Right lung (tissue), 5 donors: ENCODE results near the gene HPCAL1. TPM values are rescaled to one million over a fixed set of nuclear protein-coding genes. Genes with fewer than 3 reads are reported as not detected.

Source experiments
- DNase-seq, 2 donors: peaks; one replicate each; pipeline ENCODE4 v3.0.0-alpha.2; 2013
- polyA plus RNA-seq, 5 donors: library from polyadenylated mRNA; unstranded; fragments of 120-200 nt; gene quantifications; one replicate each; pipeline versions ENCODE4 v1.2.1 to v1.2.3, GENCODE V29; 2013; ENCODE audit warnings: inconsistent platforms in 1 of 5, low replicate concordance in 1 of 5; ENCODE audit not compliant: insufficient read length in 5 of 5, insufficient read depth in 1 of 5

HPCAL1 gene
- polyA plus RNA-seq, 5 donors, result 48.4 to 95.0 (median 72.2) TPM

GRCh38 chr2:10320933-10321332, 18.2 kb downstream of the HPCAL1 start:
- DNase-seq, result no peak

GRCh38 chr2:10321622-10322021, 18.9 kb downstream of the HPCAL1 start:
- DNase-seq, result no peak

- DNase-seq, result no peak
Observed at GRCh38 chr2:10322481-10322880, 19.8 kb downstream of the HPCAL1 start.

- no peak for DNase-seq
Observed at GRCh38 chr2:10322973-10323372, 20.3 kb downstream of the HPCAL1 start.

GRCh38 chr2:10323535-10323934, 20.8 kb downstream of the HPCAL1 start:
- DNase-seq, result no peak

GRCh38 chr2:10324095-10324832, 21.6 kb downstream of the HPCAL1 start:
- no peak for DNase-seq

- DNase-seq, result no peak
Observed at GRCh38 chr2:10325278-10326145, 22.8 kb downstream of the HPCAL1 start.

GRCh38 chr2:10326151-10326616, 23.5 kb downstream of the HPCAL1 start:
- no peak for DNase-seq

- no peak for DNase-seq
Observed at GRCh38 chr2:10326707-10327594, 24.2 kb downstream of the HPCAL1 start.

- DNase-seq, result no peak
Observed at GRCh38 chr2:10327896-10328669, 25.4 kb downstream of the HPCAL1 start.

- DNase-seq, result no peak
Observed at GRCh38 chr2:10328670-10329579, 26.2 kb downstream of the HPCAL1 start.

- DNase-seq, result no peak
Observed at GRCh38 chr2:10329580-10329879, 26.8 kb downstream of the HPCAL1 start.

GRCh38 chr2:10329880-10330699, 27.4 kb downstream of the HPCAL1 start:
- DNase-seq, result no peak

- DNase-seq, result no peak
Observed at GRCh38 chr2:10330700-10331026, 28.0 kb downstream of the HPCAL1 start.

GRCh38 chr2:10331027-10331701, 28.5 kb downstream of the HPCAL1 start:
- DNase-seq, result no peak

GRCh38 chr2:10331702-10332401, 29.1 kb downstream of the HPCAL1 start:
- no peak for DNase-seq

- DNase-seq, result no peak
Observed at GRCh38 chr2:10332402-10333246, 29.9 kb downstream of the HPCAL1 start.
